ENCODE measurements around the gene CPZ. TPM values are rescaled to one million over a fixed set of nuclear protein-coding genes. Genes with fewer than 3 reads are reported as not detected.
A peak's percentile ranks its signal among the peaks of the same experiment; 100 is the strongest.
"Not testable (repeated sequence)": the region's sequence is repeated elsewhere in the genome, so short reads cannot be mapped to it uniquely, and the experiment has no call there.

Gene CPZ
- total RNA-seq, 3 donors from 2014 or later: 0.63 to 2.6 (median 0.81) TPM

DNA sequence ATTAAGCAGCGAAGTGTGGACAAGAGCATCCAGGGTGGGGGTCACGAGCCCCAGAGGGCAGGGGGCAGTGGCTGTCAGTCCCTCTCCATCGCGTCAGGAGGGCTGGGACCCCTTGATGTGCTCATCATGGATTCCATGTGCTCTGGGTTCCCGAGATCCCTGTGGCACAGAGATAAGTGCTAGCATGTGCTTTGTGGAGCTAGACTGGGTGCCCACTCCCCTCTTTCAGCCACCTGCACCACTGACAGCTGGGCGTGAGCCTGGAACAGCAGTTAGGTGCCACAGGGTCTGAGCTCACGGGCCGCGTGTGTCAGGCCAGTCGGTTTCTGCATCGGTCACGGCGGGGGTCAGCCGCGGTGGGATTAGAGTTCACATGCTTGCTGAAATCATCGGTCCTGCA, 24.3 kb downstream of the CPZ start:
- ATAC-seq (no peak), DNase-seq (peak in 1 of 3 donors; percentile 24)
- Histone ChIP-seq H3K4me1 (ENCODE audit: low read depth) (no peaks in the 10 kb centered on the region), H3K9me3 (no peaks in the 10 kb centered on the region), H3K4me3 (no peak overlapping the region), H3K36me3 (ENCODE audit: low read depth) (no peaks in the 10 kb centered on the region)
- intact Hi-C loops (cut with DNase I, micrococcal nuclease): no loop called here
- TF ChIP-seq, protein P1, sequence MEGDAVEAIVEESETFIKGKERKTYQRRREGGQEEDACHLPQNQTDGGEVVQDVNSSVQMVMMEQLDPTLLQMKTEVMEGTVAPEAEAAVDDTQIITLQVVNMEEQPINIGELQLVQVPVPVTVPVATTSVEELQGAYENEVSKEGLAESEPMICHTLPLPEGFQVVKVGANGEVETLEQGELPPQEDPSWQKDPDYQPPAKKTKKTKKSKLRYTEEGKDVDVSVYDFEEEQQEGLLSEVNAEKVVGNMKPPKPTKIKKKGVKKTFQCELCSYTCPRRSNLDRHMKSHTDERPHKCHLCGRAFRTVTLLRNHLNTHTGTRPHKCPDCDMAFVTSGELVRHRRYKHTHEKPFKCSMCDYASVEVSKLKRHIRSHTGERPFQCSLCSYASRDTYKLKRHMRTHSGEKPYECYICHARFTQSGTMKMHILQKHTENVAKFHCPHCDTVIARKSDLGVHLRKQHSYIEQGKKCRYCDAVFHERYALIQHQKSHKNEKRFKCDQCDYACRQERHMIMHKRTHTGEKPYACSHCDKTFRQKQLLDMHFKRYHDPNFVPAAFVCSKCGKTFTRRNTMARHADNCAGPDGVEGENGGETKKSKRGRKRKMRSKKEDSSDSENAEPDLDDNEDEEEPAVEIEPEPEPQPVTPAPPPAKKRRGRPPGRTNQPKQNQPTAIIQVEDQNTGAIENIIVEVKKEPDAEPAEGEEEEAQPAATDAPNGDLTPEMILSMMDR (IDR thresholded peaks at IDR 0.05): no peak

DNA sequence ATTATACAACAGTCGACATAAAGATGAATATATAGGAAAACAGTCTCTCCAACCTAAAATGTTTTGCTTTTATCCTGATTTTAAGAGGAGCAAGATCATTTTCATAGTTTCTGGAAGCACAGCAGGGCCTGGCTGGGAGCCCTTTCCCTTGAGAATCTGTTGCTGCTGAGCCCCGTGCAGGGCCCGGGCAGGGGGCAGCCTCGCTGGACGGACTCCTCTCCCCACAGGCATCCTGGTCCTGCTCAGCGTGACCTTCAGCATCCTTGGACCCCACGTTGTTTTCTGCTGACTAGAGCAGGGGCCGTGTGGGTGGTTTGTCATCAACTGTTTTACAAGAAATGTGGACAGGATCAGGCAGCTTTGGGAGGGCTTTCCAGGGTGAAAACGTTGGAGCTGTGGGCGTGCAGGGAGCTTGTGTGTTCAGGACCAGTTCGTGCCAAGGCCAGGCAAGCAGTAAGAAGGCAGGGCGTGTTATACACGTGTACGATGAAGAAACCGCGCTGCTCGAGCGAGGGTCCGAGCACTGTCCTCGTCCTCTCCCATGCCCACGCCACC, 25.0 kb downstream of the CPZ start:
- no peaks in the 10 kb centered on the region for H3K4me1 ChIP-seq (ENCODE audit: low read depth)
- no peaks in the 10 kb centered on the region for H3K36me3 ChIP-seq (ENCODE audit: low read depth)
- DNase-seq: peak in 1 of 3 donors; percentile 11
- no peak overlapping the region for H3K4me3 ChIP-seq
- TF ChIP-seq, protein P1 (IDR thresholded peaks at IDR 0.05): no peak
- ATAC-seq: no peak
- intact Hi-C loops (cut with DNase I, micrococcal nuclease): no loop called here
- no peaks in the 10 kb centered on the region for H3K9me3 ChIP-seq

DNA sequence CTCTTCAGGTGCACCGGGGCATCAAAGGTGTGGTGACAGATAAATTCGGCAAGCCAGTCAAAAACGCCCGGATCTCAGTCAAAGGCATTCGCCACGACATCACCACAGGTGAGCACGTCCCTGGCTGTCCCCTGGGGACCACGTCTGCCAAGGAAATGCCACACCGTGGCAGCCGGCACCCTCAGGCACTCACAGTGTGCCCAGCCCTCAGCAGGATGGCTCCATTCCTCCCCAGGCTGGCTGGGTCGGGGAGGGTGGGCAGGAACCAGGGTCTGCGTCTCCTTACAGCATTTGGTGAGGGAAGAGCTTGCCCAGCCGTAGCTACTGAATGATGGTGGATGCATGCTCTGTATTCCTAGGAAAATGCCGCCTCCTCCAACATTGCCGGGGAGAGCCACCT, 25.9 kb downstream of the CPZ start:
- DNase-seq (peak in 1 of 3 donors; percentile 19), ATAC-seq (no peak)
- H3K4me3 ChIP-seq: no peak overlapping the region
- no peaks in the 10 kb centered on the region for H3K36me3 ChIP-seq (ENCODE audit: low read depth)
- TF ChIP-seq, protein P1 (IDR thresholded peaks at IDR 0.05): no peak
- H3K9me3 ChIP-seq: no peaks in the 10 kb centered on the region
- intact Hi-C loops (cut with DNase I, micrococcal nuclease): no loop called here
- H3K4me1 ChIP-seq (ENCODE audit: low read depth): no peaks in the 10 kb centered on the region

DNA sequence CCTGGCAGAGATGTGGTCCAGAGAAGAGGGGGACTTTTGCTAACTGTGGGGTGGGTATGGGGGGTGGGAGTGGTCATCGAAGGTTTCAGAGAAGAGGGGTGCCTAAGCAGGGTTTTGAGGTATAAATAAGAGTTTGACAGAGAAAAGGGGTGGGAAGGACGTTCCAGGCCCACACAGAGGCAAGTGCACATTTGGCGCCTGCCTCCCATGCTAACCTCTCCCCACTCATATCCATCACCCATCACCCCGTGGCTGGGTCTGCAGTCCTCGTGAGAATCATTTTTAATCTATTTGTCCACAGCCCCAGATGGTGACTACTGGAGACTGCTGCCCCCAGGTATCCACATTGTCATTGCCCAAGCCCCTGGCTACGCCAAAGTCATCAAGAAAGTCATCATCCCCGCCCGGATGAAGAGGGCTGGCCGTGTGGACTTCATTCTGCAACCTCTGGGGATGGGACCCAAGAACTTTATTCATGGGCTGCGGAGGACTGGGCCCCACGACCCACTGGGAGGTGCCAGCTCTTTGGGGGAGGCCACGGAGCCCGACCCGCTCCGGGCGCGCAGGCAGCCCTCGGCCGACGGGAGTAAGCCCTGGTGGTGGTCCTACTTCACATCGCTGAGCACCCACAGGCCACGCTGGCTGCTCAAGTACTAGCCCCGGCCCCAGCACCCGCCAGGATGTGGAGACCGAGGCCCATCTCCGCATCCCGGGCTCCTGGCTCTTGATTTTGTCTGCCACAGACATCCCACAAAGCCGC, 26.6 kb downstream of the CPZ start:
- no peak for ATAC-seq

DNA sequence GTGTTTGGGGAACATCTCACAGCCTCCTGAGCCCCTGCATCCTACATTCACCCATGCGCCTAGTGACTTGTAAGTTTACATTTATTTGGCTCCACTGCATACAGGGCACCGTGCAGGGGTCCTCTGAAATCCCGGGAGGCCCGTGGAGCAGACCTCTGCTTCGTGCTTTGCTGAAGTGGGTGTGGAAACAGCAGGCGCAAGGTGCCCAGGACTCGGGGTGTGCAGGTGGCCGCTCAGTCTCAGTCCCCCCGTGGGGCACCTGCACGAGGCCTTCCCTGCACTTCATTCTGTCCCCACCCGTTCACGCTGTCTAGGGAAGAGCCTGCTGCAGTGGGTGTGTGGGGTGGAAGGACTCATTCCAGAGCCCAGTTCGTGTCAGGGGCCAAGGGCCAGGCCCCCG, 28.6 kb downstream of the CPZ start:
- intact Hi-C loops (cut with DNase I, micrococcal nuclease); H3K4me3 ChIP-seq; H3K36me3 ChIP-seq (ENCODE audit: low read depth); H3K9me3 ChIP-seq; H3K4me1 ChIP-seq (ENCODE audit: low read depth): not testable (repeated sequence)
- ATAC-seq: peak; percentile 24
- peak in 1 of 3 donors; percentile 50 for DNase-seq

More for the DNA sequence above, 26.6 kb downstream of the CPZ start:
- TF ChIP-seq, protein P1 (IDR thresholded peaks at IDR 0.05): no peak
- H3K4me1 ChIP-seq (ENCODE audit: low read depth): no peaks in the 10 kb centered on the region
- H3K36me3 ChIP-seq (ENCODE audit: low read depth): no peaks in the 10 kb centered on the region
- intact Hi-C loops (cut with DNase I, micrococcal nuclease): no loop called here
- peak in 1 of 3 donors; percentile 41 for DNase-seq
- H3K9me3 ChIP-seq: no peaks in the 10 kb centered on the region
- no peak overlapping the region for H3K4me3 ChIP-seq

DNA sequence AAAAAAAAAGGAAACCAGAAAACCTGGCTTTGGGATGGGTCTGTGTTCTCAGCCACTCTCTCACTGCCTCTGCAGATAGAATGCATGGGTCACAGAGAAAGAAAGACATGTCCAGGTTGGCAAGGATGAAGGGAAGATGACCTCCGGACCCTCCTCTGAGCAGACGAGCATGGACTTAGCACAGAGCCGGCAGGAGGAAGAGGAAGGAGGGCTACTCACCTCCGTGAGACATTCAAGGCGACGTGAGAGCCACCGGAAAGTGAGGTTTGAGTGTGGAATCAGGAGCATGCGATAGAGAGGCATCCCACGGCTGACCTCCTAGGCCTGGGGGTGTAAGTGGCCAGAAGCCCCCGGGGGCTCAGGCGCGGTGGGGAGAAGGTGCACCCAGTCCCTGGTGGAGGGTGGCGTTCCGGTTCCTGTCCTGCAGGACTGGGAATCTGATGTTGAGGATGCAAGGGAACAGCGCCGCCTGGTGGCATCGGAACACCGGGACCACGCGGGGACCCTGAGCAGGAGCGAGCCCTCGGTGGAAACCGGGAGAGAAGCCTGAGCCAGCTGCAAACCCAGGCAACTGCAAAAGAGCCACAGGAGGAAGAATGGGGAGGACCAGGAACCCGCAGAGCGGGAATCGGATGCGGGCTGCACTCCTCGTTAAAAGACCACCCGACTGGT, 32.2 kb downstream of the CPZ start:
- H3K36me3 ChIP-seq (ENCODE audit: low read depth); H3K4me3 ChIP-seq; H3K9me3 ChIP-seq; DNase-seq; intact Hi-C loops (cut with DNase I, micrococcal nuclease); H3K4me1 ChIP-seq (ENCODE audit: low read depth): not testable (repeated sequence)
- peak; percentile 74 for ATAC-seq

DNA sequence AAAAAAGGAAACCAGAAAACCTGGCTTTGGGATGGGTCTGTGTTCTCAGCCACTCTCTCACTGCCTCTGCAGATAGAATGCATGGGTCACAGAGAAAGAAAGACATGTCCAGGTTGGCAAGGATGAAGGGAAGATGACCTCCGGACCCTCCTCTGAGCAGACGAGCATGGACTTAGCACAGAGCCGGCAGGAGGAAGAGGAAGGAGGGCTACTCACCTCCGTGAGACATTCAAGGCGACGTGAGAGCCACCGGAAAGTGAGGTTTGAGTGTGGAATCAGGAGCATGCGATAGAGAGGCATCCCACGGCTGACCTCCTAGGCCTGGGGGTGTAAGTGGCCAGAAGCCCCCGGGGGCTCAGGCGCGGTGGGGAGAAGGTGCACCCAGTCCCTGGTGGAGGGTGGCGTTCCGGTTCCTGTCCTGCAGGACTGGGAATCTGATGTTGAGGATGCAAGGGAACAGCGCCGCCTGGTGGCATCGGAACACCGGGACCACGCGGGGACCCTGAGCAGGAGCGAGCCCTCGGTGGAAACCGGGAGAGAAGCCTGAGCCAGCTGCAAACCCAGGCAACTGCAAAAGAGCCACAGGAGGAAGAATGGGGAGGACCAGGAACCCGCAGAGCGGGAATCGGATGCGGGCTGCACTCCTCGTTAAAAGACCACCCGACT, 37.8 kb downstream of the CPZ start:
- peak; percentile 76 for ATAC-seq

DNA sequence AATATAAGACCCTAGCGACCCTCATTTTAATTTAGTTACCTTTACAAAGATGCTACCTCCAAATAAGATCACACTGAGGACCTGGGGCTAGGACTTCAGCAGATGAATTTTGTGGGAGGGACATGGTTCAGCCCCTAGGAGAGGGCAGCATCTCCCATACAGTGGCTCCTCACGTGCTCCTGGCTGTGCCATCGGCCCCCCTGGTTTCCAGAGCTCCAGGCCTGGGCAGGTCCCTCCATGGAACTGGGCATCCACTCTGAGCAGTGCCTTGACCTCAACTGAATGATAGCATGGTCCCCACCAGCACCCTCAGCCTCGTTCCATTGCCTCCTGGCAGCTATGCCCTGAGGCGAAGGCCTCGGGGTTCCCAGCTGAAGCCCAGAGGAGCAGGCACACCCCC, 39.3 kb downstream of the CPZ start:
- intact Hi-C loops (cut with DNase I, micrococcal nuclease); H3K36me3 ChIP-seq (ENCODE audit: low read depth); H3K4me3 ChIP-seq; H3K9me3 ChIP-seq; H3K4me1 ChIP-seq (ENCODE audit: low read depth): not testable (repeated sequence)
- DNase-seq: peak in 1 of 3 donors; percentile 40
- ATAC-seq: peak; percentile 1

More for the DNA sequence above, 37.8 kb downstream of the CPZ start:
- intact Hi-C loops (cut with DNase I, micrococcal nuclease); H3K4me1 ChIP-seq (ENCODE audit: low read depth); DNase-seq; H3K4me3 ChIP-seq; H3K36me3 ChIP-seq (ENCODE audit: low read depth); H3K9me3 ChIP-seq: not testable (repeated sequence)

DNA sequence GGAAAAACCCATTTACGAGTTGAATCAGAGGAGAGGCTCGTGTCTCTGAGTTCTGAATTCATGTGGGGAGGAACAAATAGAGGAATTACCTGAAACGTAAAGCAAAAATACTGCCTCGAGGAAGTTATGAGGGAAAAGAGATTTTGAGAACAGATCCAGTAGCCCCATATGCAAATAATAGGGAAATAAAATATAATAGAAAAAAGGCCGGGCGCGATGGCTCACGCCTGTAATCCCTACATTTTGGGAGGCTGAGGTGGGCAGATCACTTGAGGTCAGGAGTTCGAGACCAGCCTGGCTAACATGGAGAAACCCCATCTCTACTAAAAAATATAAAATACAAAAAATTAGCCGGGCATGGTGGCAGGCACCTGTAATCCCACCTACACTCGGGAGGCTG, 42.2 kb downstream of the CPZ start:
- intact Hi-C loops (cut with DNase I, micrococcal nuclease); ATAC-seq; H3K9me3 ChIP-seq; H3K4me3 ChIP-seq; H3K36me3 ChIP-seq (ENCODE audit: low read depth); H3K4me1 ChIP-seq (ENCODE audit: low read depth): not testable (repeated sequence)
- peak in 1 of 3 donors; percentile 15 for DNase-seq
